ENCODE measurements around the gene STXBP2. TPM values are rescaled to one million over a fixed set of nuclear protein-coding genes. Genes with fewer than 3 reads are reported as not detected.

STXBP2 gene
- total RNA-seq, 1 experiment from 2014 or later = 133 TPM

GRCh38 chr19:7638802-7639465 is 2.0 kb downstream of the STXBP2 start:
- no peak overlapping the region for H3K4me2 ChIP-seq (ENCODE audit: low read length)
- no peaks in the 10 kb centered on the region for H3K9me3 ChIP-seq (ENCODE audit: low read length)
- no TSS peak for BruUV-seq (replicated peaks)
- H3K27me3 ChIP-seq (ENCODE audit: low read length) = no peaks in the 10 kb centered on the region
- H4K20me1 ChIP-seq (ENCODE audit: low read length) = no peaks in the 10 kb centered on the region
- ChIA-PET POLR2A (ENCODE audit: unreplicated experiment) (no interaction called here), CTCF (no interaction called here)
- DNase-seq = no peak
- H2AFZ ChIP-seq (ENCODE audit: low read length) = no peak overlapping the region
- no peak for ATAC-seq
- no peaks in the 10 kb centered on the region for H3K36me3 ChIP-seq (ENCODE audit: low read depth, low read length)
- intact Hi-C loops (cut with micrococcal nuclease) = no loop called here
- H3K9ac ChIP-seq (ENCODE audit: low read length) = no peak overlapping the region
- H3F3A ChIP-seq (ENCODE audit: low read length, unreplicated experiment) = no peaks in the 10 kb centered on the region
- H3K9me2 ChIP-seq (replicated peaks; ENCODE audit: low read length) = no peaks in the 10 kb centered on the region
- TF ChIP-seq EZH2 (IDR thresholded peaks at IDR 0.05; ENCODE audit: low read length, unreplicated experiment) = no peak
- no peak for TF ChIP-seq CTCF (conservative IDR thresholded peaks at IDR 0.05; ENCODE audit: low read depth, low read length)
- no peak for TF ChIP-seq EZH2phosphoT487 (IDR thresholded peaks at IDR 0.05; ENCODE audit: borderline replicate concordance, low read length)
- H3K4me3 ChIP-seq (ENCODE audit: low read length) = no peak overlapping the region
- peaks cover 3% of the 10 kb centered on the region; the same call in 1 of the 2 replicates for H3K4me1 ChIP-seq (ENCODE audit: insufficient read depth, low read length)
- peaks cover 23% of the 10 kb centered on the region for H3K79me2 ChIP-seq (ENCODE audit: low read length)
- no peak overlapping the region for H3K27ac ChIP-seq (ENCODE audit: low read length)

DNA sequence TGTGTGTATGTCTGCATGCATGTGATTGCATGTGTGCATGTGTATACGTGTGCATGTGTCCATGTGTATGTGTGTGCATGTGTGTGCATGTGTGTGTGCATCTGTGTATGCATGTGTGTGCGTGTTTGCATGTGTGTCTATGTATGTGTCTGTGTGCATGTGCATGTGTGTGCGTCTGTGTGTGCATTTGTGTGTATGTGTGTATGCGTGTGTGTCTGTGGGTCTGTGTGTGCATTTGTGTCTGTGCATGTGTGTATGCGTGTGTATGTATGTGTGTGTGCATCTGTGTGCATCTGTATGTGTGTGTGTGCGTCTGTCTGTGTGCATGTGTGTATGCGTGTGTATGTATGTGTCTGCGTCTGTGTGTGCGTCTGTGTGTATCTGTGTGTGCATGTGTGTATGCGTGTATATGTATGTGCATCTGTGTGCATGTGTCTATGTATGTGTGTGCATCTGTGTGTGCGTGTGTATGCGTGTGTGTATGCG is 3.0 kb downstream of the STXBP2 start:
- ATAC-seq = no peak
- BruUV-seq (replicated peaks) = no TSS peak
- H3K27ac ChIP-seq (ENCODE audit: low read length) = no peak overlapping the region
- no peaks in the 10 kb centered on the region for H3F3A ChIP-seq (ENCODE audit: low read length, unreplicated experiment)
- no peak overlapping the region for H3K9ac ChIP-seq (ENCODE audit: low read length)
- POLR2A ChIA-PET (ENCODE audit: unreplicated experiment) = no interaction called here
- no peaks in the 10 kb centered on the region for H3K9me3 ChIP-seq (ENCODE audit: low read length)
- TF ChIP-seq EZH2 (IDR thresholded peaks at IDR 0.05; ENCODE audit: low read length, unreplicated experiment) (no peak), EZH2phosphoT487 (IDR thresholded peaks at IDR 0.05; ENCODE audit: borderline replicate concordance, low read length) (no peak), CTCF (conservative IDR thresholded peaks at IDR 0.05; ENCODE audit: low read depth, low read length) (no peak)
- H3K4me2 ChIP-seq (ENCODE audit: low read length) = no peak overlapping the region
- no peak for DNase-seq
- H4K20me1 ChIP-seq (ENCODE audit: low read length) = no peaks in the 10 kb centered on the region
- H3K9me2 ChIP-seq (replicated peaks; ENCODE audit: low read length) = no peaks in the 10 kb centered on the region
- no peak overlapping the region for H2AFZ ChIP-seq (ENCODE audit: low read length)
- peaks cover 3% of the 10 kb centered on the region; the same call in 1 of the 2 replicates for H3K36me3 ChIP-seq (ENCODE audit: low read depth, low read length)
- H3K4me3 ChIP-seq (ENCODE audit: low read length) = no peak overlapping the region
- CTCF ChIA-PET = no interaction called here
- H3K27me3 ChIP-seq (ENCODE audit: low read length) = no peaks in the 10 kb centered on the region
- H3K4me1 ChIP-seq (ENCODE audit: insufficient read depth, low read length) = peaks cover 3% of the 10 kb centered on the region; the same call in 1 of the 2 replicates
- intact Hi-C loops (cut with micrococcal nuclease) = no loop called here
- peaks cover 23% of the 10 kb centered on the region for H3K79me2 ChIP-seq (ENCODE audit: low read length)

DNA sequence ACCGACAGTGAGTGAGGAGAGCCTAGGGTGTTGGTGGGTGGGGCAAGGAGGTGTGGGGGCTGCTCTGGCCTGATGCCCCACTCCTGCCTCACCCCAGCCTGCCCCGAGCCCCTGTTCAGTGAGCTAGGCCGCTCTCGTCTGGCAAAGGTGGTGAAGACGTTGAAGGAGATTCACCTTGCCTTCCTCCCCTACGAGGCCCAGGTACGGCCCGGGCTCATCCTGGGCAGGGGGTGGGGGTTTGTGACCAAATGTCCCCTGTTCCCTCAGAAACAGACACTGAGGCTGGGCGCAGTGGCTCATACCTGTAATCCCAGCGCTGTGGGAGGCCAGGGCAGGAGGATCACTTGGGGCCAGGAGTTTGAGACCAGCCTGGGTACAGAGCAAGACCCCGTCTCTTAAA is 3.9 kb downstream of the STXBP2 start:
- Histone ChIP-seq H3K9me2 (replicated peaks; ENCODE audit: low read length) (no peaks in the 10 kb centered on the region), H3F3A (ENCODE audit: low read length, unreplicated experiment) (no peaks in the 10 kb centered on the region), H3K36me3 (ENCODE audit: low read depth, low read length) (peaks cover 5% of the 10 kb centered on the region; the same call in 1 of the 2 replicates), H3K9me3 (ENCODE audit: low read length) (no peaks in the 10 kb centered on the region), H3K4me2 (ENCODE audit: low read length) (no peak overlapping the region), H3K9ac (ENCODE audit: low read length) (no peak overlapping the region), H4K20me1 (ENCODE audit: low read length) (no peaks in the 10 kb centered on the region), H3K79me2 (ENCODE audit: low read length) (peaks cover 23% of the 10 kb centered on the region), H3K27me3 (ENCODE audit: low read length) (no peaks in the 10 kb centered on the region), H2AFZ (ENCODE audit: low read length) (no peak overlapping the region), H3K4me1 (ENCODE audit: insufficient read depth, low read length) (peaks cover 3% of the 10 kb centered on the region; the same call in 1 of the 2 replicates), H3K27ac (ENCODE audit: low read length) (no peak overlapping the region), H3K4me3 (ENCODE audit: low read length) (no peak overlapping the region)
- ATAC-seq (no peak), DNase-seq (no peak)
- no TSS peak for BruUV-seq (replicated peaks)
- ChIA-PET POLR2A (ENCODE audit: unreplicated experiment) (no interaction called here), CTCF (interaction anchor here (0.5 to 0.6 kb wide), 2 partner anchors 11 to 280 kb away, joined by 3 read pairs; no protein-coding TSS in a partner anchor)
- no peak for TF ChIP-seq EZH2phosphoT487 (IDR thresholded peaks at IDR 0.05; ENCODE audit: borderline replicate concordance, low read length)
- no peak for TF ChIP-seq CTCF (conservative IDR thresholded peaks at IDR 0.05; ENCODE audit: low read depth, low read length)
- intact Hi-C loops (cut with micrococcal nuclease) = no loop called here

Measured in PC-3 (cell line).